NCI-H1694 treated with DMSO at 0.1 percent for 48 hours (cell line): ENCODE measurements around the gene MRAP.
"Not testable (repeated sequence)": the region's sequence is repeated elsewhere in the genome, so short reads cannot be mapped to it uniquely, and the experiment has no call there.

ENCODE experiments used
- DNase-seq: peaks from one replicate; lab custom pipeline; 2025; lab: John Stamatoyannopoulos, UW

MRAP gene

DNA sequence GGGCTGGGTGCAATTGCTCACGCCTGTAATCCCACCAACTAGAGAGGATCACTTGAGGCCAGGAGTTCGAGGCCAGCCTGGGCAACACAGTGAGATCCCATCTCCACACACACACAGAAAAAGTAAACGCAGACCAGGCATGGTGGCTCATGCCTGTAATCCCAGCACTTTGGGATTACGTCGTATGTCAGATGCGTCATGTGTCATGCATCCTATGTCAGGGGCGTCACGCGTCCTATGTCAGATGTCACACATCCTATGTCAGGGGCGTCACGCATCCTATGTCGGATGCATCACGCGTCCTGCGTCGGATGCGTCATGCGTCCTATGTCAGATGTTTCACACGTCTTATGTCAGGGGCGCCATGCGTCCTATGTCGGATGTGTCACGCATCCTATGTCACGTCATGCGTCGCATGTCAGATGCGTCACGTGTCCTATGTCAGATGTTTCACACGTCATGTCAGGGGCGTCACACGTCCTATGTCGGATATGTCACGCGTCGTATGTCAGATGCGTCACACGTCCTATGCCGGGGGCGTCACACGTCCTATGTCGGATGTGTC, 1.5 kb downstream of the MRAP start:
- no peak for DNase-seq

DNA sequence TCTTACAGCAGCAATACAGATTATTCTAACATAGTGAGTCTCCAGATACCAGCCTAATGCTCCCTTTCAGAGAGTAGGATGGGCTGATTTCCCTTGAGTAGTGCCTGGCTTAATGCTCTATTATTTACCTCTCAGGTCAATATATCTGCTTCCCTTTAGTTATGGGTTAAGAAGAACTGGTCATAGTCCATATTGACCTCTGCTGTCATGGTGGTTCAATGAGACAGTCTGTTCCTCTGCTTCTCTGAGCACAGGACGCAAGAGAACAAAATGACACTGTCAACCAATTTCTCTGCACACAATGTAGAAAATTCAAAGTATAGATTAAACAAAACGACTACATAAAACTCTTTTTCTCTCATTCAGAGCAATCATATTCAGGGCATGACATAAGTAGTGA, 2.9 kb downstream of the MRAP start:
- DNase-seq = no peak

DNA sequence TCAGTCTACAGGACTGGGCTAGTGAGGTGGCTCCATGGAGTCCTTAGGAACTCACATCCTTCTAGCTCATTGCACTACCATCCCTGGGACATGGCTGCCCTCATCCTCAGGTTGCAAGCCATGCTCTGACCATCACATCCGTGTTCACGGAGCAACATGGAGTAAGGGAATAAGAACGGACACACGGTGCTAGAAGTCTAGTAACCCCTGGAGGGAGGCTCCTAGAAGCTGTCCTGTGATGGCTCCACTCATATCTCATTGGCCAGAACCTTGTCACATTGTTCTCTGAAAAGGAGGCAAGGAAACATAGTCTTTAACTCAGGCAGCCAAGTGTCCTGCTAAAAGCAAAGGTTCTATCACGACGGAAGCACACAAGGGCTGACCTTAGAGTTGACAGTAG, 3.9 kb downstream of the MRAP start:
- no peak for DNase-seq

DNA sequence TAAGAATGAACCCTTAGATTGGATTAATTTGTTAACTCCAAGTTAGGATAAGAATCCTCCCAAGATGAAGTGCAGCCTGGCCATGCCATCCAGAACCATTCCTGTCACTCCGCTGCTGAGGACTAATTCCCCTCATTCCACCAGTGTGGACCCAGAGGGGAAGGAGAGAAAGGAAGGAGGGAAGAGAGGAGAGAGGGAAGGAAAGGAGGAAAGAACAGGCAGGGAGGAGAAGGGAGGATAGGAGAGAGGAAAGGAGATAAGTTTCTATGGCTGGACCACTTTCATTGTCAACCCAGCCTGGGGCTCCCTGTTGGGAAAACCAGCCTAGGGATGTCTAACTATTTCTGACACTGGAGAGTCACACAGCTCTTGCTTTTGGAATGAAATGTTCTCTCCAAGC, 4.7 kb downstream of the MRAP start:
- no peak for DNase-seq

DNA sequence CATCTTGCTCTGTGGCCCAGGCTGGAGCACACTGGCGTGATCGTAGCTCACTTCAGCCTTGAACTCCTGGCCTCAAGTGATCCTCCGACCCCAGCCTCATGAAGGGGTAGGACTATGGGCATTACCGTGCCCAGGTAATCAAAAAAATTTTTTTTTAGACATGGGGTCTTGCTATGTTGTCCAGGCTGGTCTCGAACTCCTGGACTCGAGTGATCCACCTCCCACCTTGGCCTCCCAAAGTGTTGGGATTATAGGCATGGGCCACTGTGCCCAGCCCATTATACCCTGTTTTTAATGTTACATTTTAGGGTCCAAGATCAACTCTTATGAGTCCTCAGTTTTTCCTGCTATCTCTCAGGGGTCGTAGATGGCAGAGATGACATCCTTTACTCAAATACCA, 6.3 kb downstream of the MRAP start:
- no peak for DNase-seq

DNA sequence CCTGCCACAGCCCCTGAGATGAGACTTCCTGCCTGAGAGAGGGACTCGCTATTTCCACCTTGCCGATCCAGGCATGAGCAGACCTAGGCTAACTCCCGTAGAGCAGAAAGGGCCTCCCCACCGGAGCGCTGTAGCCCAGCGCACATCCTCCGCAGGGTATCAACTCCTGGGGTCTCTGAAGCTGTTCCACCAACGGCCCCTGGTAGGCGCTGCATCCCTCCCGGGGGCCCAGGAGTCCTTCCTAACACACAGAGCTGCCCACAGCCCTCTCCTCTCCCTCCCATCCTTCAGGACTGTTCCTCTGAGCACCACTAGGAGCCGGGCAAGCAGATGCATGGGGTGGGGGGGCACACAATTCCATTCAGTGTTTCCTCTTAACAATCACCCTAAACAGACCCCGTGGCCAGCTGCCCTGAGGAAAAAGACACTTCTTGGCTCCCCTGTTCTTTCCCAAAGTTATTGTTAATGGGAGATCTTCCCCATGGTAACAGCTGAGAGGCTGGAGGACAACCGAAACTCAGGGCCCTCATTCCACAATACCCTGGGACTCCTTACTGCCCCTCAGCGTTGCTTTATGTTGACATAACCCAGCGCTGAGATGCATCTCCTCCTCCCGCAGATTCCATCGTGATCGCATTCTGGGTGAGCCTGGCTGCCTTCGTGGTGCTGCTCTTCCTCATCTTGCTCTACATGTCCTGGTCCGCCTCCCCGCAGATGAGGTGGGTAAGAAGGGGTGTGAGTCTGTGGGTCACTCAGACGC, 7.5 kb downstream of the MRAP start:
- no peak for DNase-seq

DNA sequence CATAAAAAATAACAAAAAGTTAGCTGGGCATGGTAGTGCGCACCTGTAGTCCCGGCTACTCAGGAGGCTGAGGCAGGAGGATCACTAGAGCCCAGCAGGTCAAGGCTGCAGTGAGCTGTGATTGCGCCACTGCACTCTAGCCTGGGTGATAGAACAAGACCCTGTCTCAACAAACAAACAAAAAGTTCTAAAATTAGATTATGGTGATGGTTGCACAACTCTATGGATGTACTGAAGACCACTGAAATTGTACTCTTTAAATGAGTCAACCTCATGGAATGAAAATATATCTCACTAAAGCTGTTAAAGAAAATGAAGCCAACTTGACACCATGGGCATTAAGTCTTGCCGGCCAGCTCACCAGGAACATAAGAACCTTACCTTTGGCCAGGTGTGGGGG, 9.1 kb downstream of the MRAP start:
- DNase-seq = no peak

DNA sequence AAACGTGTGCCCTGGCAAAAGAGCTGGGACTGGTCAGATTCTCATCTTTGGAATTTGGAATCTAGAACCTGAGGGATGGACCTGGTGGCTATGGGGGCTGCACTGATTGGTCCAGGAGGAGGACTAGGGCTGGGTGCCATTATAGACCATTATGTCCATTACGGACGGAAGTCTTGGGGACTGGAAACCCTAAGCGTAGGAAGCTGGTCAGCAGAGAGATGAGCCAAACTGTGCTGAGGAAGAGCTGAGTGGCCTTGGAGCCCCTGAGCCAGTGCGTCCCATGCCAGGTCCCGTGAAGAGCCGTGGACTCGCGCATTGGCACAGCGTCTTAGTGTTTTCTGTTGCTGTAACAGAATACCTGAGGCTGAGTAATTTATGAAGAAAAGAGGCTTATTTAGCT, 10.0 kb downstream of the MRAP start:
- no peak for DNase-seq

DNA sequence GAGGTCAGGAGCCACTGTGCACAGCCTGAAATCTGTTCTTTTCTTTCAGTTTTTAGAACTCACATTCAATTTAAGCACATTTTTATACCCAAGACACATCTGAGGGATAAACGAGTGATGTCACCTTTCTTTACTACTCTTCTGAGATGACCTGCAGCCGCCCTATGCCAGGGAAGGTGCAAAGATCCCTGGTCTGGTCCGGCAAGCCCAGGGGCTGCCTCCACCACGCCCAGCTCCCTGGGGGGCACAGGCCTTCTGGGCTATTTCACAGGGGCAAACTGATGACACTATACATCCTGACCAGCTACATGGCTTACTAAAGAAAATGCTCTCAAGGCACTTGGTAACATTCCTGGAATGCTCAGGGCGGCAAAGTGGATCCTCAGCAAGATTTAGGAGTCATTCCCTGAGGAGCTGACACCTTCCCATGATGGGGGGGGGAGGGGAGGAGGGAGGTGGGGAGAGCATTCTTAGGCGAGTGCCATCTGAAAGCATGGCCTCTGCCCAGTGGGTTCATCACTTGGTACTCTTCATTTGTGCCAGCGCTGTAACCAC, 11.3 kb downstream of the MRAP start:
- no peak for DNase-seq

DNA sequence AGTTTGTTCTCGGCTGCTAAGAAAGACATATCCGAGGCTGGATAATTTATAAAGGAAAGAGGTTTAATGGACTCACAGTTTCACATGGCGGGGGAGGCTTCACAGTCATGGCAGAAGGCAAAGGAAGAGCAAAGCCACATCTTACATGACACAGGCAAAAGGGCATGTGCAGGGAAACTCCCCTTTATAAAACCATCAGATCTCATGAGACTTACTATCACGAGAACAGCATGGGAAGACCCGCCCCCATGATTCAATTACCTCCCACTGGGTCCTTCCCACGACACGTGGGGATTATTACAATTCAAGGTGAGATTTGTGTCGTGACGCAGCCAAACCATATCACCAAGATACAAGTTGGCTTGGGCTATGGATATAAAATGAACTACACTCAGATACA, 12.3 kb downstream of the MRAP start:
- DNase-seq = not testable (repeated sequence)

DNA sequence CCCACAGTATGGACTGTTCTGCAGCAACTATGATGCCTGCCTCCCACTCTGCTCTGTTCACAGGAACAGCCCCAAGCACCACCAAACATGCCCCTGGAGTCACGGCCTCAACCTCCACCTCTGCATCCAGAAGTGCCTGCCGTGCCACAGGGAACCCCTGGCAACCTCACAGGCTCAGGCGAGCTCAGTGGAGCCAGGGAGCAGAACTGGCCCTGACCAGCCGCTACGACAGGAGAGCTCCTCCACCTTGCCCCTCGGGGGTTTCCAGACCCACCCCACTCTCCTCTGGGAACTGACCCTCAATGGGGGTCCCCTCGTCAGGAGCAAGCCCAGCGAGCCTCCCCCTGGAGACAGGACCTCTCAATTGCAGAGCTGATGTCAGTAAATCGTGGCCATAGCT, 13.0 kb downstream of the MRAP start:
- no peak for DNase-seq

DNA sequence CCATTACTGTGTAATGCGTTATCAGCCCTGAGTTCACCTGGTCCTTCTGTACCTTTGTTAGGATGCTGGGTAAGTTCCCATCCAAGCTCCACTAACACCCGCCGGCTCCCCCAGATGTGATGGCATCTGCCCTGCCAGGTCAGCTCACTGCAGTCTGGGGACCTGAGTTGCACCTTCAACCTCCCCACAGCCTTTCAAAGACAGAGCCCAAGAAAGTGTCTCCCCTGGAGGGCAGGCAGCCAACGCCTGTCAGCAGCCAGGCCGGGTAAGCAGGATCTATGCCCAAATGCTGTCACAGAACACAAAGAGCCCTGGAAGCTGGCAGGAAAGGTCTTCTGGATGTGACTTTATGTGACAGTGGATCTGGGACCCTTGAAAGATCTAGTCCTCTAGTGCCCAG, 13.7 kb downstream of the MRAP start:
- DNase-seq = no peak

DNA sequence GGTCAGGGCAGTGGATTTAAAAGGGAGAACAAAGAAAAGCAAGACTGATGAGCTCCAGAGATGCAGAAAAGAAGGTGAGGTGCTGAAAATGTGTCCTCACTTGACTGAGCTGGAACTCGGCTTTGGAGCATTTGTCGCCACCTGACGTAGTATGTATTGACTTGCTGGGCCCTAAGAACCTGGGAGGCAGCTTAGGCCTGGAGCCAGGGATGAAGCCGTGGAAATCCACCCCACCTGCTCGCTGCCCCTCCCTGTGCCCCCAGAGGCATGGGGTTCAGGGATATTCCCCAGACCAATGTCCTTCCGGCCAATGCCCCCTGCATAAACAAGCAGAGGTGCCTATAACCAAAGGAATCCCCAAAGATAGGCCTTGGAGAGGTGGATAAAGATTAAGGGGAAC, 14.3 kb downstream of the MRAP start:
- no peak for DNase-seq

DNA sequence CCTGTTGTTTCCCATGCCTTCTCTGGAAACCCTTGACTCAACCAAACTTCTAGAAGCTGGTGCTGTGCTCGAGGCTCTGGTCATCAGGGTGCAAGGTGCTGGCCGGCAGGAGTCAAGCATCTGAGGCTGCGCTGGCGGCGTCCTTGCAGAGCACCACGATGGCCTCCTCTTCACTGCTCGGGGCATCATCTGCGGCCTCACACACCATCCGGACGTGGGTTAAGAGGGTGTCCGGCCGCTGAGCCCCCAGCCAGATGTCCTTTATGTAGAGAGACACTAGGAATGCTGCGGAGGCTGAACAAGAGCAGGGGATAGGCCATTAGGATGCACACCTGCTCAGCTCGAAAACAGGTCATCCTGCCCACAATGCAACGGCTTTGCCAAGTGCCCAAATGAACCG, 16.2 kb downstream of the MRAP start:
- DNase-seq = no peak

DNA sequence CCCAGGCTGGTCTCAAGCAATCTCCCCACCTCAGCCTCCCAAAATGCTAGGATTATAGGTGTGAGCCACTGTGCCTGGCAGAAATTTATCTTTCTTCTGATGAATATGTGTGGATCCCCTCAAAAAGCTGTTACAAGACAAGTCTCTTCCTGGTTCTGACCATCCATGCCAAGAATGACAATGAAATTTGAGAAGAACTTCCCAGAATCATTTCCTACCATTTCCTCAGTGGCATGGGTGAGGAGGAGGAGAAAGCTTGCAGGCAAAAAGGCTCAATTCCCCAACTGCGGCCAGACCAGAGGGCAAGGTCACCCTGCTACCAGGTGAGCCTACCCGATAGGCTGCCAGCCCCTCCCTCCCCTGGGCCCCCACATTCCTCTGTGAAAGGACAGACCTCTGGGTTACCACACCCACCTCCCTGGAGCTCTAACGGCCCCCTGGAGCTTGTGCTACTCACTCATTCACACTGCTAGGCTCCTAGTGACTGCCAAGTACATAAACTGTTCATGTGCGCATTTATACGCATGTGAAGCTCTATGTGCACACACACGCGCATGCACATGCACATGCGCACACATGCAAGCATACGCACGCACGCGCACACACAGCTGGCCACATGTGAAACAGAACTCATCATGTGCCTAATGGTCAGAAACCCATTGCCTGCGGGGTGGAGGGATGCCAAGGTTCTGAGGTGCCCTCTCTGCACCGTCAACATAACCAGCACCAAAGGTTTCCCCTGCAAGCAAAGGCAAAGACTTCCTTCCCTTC, 17.0 kb downstream of the MRAP start:
- no peak for DNase-seq

DNA sequence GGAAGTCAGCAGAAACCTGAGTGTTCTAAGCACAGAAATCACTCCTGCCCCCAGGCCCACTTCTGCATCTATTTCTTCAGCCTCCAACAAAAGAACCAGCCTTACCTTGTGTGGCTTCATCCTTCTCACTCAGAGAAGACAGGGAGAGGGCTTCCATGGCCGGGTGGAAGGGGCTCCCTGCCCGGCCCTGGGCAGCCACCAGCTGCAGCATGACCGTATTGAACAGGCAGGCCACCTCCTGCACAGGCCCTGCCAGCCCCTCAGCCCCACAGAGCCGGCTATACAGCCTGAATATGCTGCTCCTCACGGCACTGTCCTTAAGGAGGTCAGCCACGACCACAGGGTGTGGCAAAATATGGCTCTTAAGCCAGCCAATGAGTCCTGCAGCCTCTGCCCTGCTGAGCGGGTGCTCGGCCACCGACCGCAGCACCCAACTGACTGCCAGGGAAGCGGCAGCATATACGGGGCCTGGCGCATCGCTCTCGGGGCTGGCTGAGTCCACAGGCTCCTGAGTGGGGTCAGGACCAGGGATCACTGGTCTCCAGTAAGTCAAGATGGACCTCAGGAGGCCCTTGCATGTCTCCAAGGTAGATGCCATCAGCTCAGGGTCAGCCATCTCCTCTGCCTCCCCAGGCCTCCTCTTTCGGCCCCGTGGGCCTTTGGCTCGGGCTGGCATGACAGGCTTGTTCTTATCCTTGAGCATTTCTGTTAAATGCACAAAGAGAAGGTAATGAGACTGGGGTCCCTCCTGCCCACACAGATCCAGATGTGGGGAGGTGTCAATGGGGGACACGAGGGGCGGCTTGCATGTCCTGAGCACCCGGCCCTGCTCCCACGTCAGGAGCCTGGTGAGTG, 17.9 kb downstream of the MRAP start:
- no peak for DNase-seq

DNA sequence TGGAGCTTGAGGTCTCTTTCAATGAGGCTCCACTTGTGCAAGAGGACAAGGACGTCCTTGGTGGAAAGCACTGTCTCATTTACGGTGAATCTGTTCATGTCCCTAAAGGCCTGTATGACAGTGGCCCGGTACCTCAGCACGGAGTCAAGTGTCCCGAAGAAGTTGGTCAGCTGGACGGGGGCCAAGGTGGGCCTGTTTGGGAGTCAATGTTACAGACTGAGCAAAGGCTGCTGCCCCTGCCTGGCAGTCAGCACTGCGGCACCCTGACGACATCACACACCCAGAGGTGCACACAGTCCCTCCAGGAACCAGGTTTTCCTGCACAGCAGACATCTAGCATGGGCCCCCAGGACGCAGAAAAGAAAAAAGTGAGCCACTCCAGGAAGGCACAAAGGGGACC, 19.1 kb downstream of the MRAP start:
- DNase-seq = no peak

DNA sequence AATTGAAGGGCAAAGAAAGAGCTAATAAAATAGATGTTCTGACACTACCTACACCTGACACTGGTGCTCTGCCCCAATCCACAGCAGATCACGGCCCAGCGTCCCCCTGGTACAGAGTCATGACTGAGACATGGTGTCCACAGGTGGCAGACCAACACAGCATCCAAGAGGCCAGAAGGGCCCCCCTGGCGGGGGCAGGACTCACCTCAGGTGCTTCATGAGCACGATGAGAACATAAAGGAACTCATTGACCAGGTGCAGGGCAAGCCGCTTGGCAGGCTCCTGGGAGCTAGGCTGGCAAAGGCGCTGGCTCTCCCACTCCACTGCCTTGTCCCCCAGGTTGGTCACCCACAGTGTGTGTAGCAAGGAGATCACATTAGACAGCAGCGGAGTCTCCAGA, 20.4 kb downstream of the MRAP start:
- DNase-seq = no peak

DNA sequence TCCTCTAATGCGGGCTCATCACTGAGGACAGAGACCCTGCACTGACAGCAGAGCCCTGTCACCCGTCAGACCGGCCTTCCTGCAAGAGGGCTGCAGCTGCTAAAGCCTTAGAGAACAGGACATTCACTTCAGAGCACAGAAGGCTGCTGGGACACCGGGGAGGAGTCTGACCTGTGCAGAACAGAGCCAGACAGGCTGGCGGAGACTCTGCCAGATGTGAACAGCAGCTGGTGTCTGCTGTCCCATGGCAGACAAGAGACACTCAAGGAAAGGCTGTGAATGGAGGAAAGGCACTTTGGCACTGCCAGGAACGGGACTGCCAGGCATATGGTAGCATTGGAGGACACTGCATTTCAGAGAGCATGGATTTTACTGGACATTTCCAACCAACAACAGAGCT, 21.4 kb downstream of the MRAP start:
- no peak for DNase-seq

DNA sequence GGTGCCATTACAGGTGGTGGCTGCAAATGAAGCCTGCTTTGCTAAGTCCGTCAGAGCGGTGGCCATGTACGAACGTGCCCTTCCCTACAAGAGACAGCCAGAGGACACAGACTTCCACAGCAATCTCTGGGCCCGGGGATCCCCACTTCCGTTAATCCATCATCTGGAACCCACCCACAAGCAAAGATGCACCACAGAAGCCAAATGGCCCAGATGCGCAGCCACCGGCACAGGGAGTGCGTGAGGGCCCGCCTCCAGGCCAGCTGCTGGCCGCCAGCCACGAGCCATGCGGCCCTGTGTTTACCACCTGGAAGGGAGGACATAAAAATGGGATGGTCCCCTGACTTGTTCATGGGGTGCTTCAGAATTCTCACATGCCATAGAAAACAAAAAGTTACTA, 22.1 kb downstream of the MRAP start:
- DNase-seq = no peak

DNA sequence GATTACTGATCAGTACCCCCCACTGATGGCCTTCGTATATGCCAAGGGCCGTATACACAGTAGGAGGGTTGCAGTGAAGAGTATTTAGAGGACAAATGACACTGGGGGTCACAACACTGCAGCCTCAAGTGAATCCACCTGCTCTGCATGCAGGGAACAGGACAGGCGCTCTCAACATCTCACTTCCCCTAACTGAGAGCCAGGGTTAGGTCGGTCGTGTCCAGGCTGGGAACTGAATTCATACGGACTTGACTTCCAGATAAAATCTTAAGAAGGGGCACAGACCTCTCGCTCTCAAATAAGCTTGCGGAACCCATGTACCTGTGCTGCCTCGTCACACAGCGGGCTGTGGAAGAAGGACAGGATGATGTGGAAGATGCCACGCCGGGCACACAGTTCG, 22.8 kb downstream of the MRAP start:
- DNase-seq = no peak

DNA sequence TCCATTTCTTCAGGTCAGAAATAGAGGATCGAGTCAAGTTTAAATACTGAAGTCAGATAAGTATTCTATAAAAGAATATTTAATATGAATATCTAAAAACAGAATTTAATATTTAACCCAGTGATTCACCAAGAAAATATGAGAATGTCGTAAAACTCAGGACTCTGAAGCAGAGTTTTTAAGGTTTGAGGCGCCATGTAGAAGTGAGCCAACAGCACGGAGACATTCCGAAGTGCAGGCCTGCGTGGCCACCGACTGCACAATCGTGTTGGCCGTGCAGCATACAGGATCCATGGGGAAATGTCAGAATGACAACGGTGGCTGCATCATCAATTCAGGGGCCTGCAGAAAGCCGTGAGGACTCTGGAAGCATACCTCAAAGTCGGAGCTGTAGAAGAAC, 23.4 kb downstream of the MRAP start:
- DNase-seq = no peak
